NCI-H2227 (cell line): Measurements from ENCODE around the gene PLP2.

Source experiments
- DNase-seq: peaks from one replicate; lab custom pipeline; 2025; ENCODE audit not compliant: unreplicated experiment; lab: John Stamatoyannopoulos, UW

Gene PLP2

GRCh38 chrX:49208399-49208798 is 36.7 kb downstream of the PLP2 start:
- DNase-seq, result no peak

GRCh38 chrX:49209434-49210251 is 37.9 kb downstream of the PLP2 start:
- DNase-seq, result no peak

- DNase-seq, result no peak
Measured at GRCh38 chrX:49210406-49210805, 38.7 kb downstream of the PLP2 start.

GRCh38 chrX:49211074-49211473 is 39.4 kb downstream of the PLP2 start:
- DNase-seq, result no peak

- DNase-seq, result no peak
Measured at GRCh38 chrX:49212209-49212608, 40.5 kb downstream of the PLP2 start.

GRCh38 chrX:49212861-49213260 is 41.2 kb downstream of the PLP2 start:
- DNase-seq, result no peak

- no peak for DNase-seq
Measured at GRCh38 chrX:49214416-49214815, 42.7 kb downstream of the PLP2 start.

- no peak for DNase-seq
Measured at GRCh38 chrX:49214996-49215526, 43.4 kb downstream of the PLP2 start.

- no peak for DNase-seq
Measured at GRCh38 chrX:49220100-49220499, 48.4 kb downstream of the PLP2 start.

- DNase-seq, result no peak
Measured at GRCh38 chrX:49221868-49222267, 50.2 kb downstream of the PLP2 start.
